ENCODE data around the gene FBXO44. TPM values are rescaled to one million over a fixed set of nuclear protein-coding genes. Genes with fewer than 3 reads are reported as not detected.

The FBXO44 gene
- total and polyA plus RNA-seq, 2 donors from 2014 or later: 22.5 to 66.6 TPM

GRCh38 chr1:11640101-11640500 lies 14.6 kb upstream of the FBXO44 start:
- FAIRE-seq: no peak
- no peak overlapping the region for H3K9ac ChIP-seq (ENCODE audit: low read length in 3 of 3)
- no peak for DNase-seq
- intact Hi-C loops (cut with DNase I): loop anchor here (5.0 to 10.0 kb wide), 2 partner anchors 395 to 603 kb away; no protein-coding TSS in a partner anchor
- H3K36me3 ChIP-seq (ENCODE audit: control insufficient read depth in 2 of 3, insufficient read depth in 3 of 3, low read length in 3 of 3): no peaks in the 10 kb centered on the region
- no peak overlapping the region for H3K4me3 ChIP-seq (ENCODE audit: low read length in 3 of 3)
- no peaks in the 10 kb centered on the region for H3K4me1 ChIP-seq (ENCODE audit: control insufficient read depth in 2 of 3, insufficient read depth in 2 of 3, low read depth in 1 of 3, low read length in 3 of 3)
- no peaks in the 10 kb centered on the region for H3K9me3 ChIP-seq (ENCODE audit: control insufficient read depth in 2 of 3, insufficient read depth in 1 of 3, low read length in 3 of 3)
- no peak overlapping the region for H3K27ac ChIP-seq (ENCODE audit: low read depth in 2 of 2, low read length in 2 of 2)
- H3K27me3 ChIP-seq (ENCODE audit: control insufficient read depth, insufficient read depth, low read length): no peaks in the 10 kb centered on the region
- TF ChIP-seq CTCF (IDR thresholded peaks at IDR 0.05; ENCODE audit: borderline replicate concordance, extremely low read depth, insufficient read depth): no peak

GRCh38 chr1:11640944-11641343 lies 13.7 kb upstream of the FBXO44 start:
- Histone ChIP-seq H3K9ac (ENCODE audit: low read length in 3 of 3) (no peak overlapping the region), H3K4me1 (ENCODE audit: control insufficient read depth in 2 of 3, insufficient read depth in 2 of 3, low read depth in 1 of 3, low read length in 3 of 3) (no peaks in the 10 kb centered on the region), H3K9me3 (ENCODE audit: control insufficient read depth in 2 of 3, insufficient read depth in 1 of 3, low read length in 3 of 3) (no peaks in the 10 kb centered on the region), H3K36me3 (ENCODE audit: control insufficient read depth in 2 of 3, insufficient read depth in 3 of 3, low read length in 3 of 3) (no peaks in the 10 kb centered on the region), H3K27ac (ENCODE audit: low read depth in 2 of 2, low read length in 2 of 2) (no peak overlapping the region), H3K27me3 (ENCODE audit: control insufficient read depth, insufficient read depth, low read length) (no peaks in the 10 kb centered on the region), H3K4me3 (ENCODE audit: low read length in 3 of 3) (no peak overlapping the region)
- no peak for TF ChIP-seq CTCF (IDR thresholded peaks at IDR 0.05; ENCODE audit: borderline replicate concordance, extremely low read depth, insufficient read depth)
- DNase-seq (no peak), FAIRE-seq (no peak)
- intact Hi-C loops (cut with DNase I): loop anchor here (5.0 to 10.0 kb wide), 2 partner anchors 396 to 604 kb away; no protein-coding TSS in a partner anchor

- FAIRE-seq: no peak
- intact Hi-C loops (cut with DNase I): loop anchor here (5.0 to 10.0 kb wide), 2 partner anchors 397 to 605 kb away; no protein-coding TSS in a partner anchor
- H3K4me3 ChIP-seq (ENCODE audit: low read length in 3 of 3): no peak overlapping the region
Measured at GRCh38 chr1:11641776-11642305, 12.8 kb upstream of the FBXO44 start.

More at GRCh38 chr1:11641776-11642305, 12.8 kb upstream of the FBXO44 start:
- TF ChIP-seq CTCF (IDR thresholded peaks at IDR 0.05; ENCODE audit: borderline replicate concordance, extremely low read depth, insufficient read depth): no peak
- no peaks in the 10 kb centered on the region for H3K4me1 ChIP-seq (ENCODE audit: control insufficient read depth in 2 of 3, insufficient read depth in 2 of 3, low read depth in 1 of 3, low read length in 3 of 3)
- no peak overlapping the region for H3K9ac ChIP-seq (ENCODE audit: low read length in 3 of 3)
- H3K9me3 ChIP-seq (ENCODE audit: control insufficient read depth in 2 of 3, insufficient read depth in 1 of 3, low read length in 3 of 3): no peaks in the 10 kb centered on the region
- no peaks in the 10 kb centered on the region for H3K27me3 ChIP-seq (ENCODE audit: control insufficient read depth, insufficient read depth, low read length)
- H3K36me3 ChIP-seq (ENCODE audit: control insufficient read depth in 2 of 3, insufficient read depth in 3 of 3, low read length in 3 of 3): no peaks in the 10 kb centered on the region
- no peak for DNase-seq
- H3K27ac ChIP-seq (ENCODE audit: low read depth in 2 of 2, low read length in 2 of 2): no peak overlapping the region
